Mucosa of rectum (tissue), 2 donors: ENCODE data around the gene CCDC154.

Source experiments
- H3K27ac ChIP-seq, 2 donors: one replicate each; pipeline ENCODE4 v1.7.0; 2013; ENCODE audit warnings: inconsistent platforms in 2 of 2, low read depth in 2 of 2, low read length in 2 of 2
- H3K27me3 ChIP-seq, 2 donors: one replicate each; pipeline ENCODE4 v1.7.0; 2013; ENCODE audit warnings: low read length in 2 of 2; ENCODE audit not compliant: control insufficient read depth in 2 of 2, insufficient read depth in 2 of 2
- H3K36me3 ChIP-seq, 2 donors: one replicate each; pipeline ENCODE4 v1.7.0; 2013; ENCODE audit warnings: low read length in 2 of 2; ENCODE audit not compliant: control insufficient read depth in 2 of 2, insufficient read depth in 2 of 2
- H3K4me1 ChIP-seq, 2 donors: one replicate each; pipeline ENCODE4 v1.7.0; 2013; ENCODE audit warnings: low read length in 2 of 2, mild to moderate bottlenecking in 1 of 2; ENCODE audit not compliant: control insufficient read depth in 2 of 2, insufficient read depth in 2 of 2
- H3K4me3 ChIP-seq, 2 donors: one replicate each; pipeline ENCODE4 v1.7.0; 2013; ENCODE audit warnings: low read length in 2 of 2
- H3K9ac ChIP-seq, 2 donors: one replicate each; pipeline ENCODE4 v1.7.0; 2013; ENCODE audit warnings: low read length in 2 of 2, low read depth in 1 of 2, mild to moderate bottlenecking in 1 of 2
- H3K9me3 ChIP-seq, 2 donors: one replicate each; pipeline ENCODE4 v1.7.0; 2013; ENCODE audit warnings: low read length in 2 of 2; ENCODE audit not compliant: control insufficient read depth in 2 of 2
- donor health status: healthy.
- donor health status: Normal muscosa, but diverticular disease.

The CCDC154 gene

DNA sequence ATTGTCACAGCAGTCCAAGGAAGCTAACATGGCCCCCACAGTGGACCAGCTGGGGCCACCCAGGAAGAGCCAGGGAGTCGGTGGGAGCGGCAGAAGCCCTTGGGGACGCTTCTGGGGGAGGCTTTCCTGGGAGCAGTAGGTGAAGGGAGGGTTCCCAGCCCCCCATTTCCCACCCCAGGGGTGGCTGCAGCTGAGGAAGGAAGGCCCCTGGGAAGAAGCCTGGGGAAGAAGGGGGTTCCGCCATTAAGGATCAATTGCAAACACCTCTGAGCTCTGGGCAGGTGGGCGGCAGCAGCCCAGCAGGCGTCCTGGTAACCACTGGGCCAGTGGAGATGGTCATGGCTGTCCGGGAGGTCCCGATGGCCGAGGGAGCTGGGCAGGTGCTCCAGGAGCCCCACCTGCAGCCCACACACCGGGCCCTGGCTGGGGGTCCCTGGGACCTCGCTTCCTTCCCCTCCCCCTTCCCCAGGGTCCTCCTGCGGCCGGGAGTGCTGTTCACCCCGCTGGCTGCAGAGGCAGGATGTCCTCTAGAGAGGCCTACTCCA is 14.1 kb downstream of the CCDC154 start:
- no peak overlapping the region for H3K27ac ChIP-seq
- H3K27me3 ChIP-seq, result no peaks in the 10 kb centered on the region
- H3K4me1 ChIP-seq, result peaks cover 0 to 2% of the 10 kb centered on the region in 2 donors
- no peaks in the 10 kb centered on the region for H3K36me3 ChIP-seq
- H3K9me3 ChIP-seq, result no peaks in the 10 kb centered on the region
- H3K9ac ChIP-seq, result no peak overlapping the region
- no peak overlapping the region for H3K4me3 ChIP-seq

DNA sequence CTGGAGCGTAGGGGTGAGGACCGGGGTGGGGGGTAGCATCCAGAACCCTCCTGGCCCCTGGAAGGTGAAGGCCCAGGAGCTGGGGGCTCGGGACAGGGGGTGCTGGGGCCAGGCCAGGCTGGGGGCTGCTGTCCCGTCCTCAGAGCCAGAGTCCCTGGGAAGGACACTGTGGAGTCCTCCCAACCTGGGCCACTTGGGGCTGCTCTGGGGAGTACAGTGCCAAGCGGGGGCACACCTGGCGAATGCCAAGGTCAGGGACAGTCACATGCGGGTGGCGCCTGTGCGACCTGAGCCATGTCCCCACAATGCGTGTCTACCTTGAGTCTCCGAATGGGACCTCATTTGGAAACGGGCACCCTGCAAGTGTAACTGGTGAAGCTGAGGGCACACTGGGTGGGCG is 14.7 kb downstream of the CCDC154 start:
- H3K4me1 ChIP-seq, result peaks cover 0 to 2% of the 10 kb centered on the region in 2 donors
- H3K9me3 ChIP-seq, result no peaks in the 10 kb centered on the region
- no peak overlapping the region for H3K4me3 ChIP-seq
- H3K27me3 ChIP-seq, result no peaks in the 10 kb centered on the region
- H3K36me3 ChIP-seq, result no peaks in the 10 kb centered on the region
- H3K27ac ChIP-seq, result no peak overlapping the region
- H3K9ac ChIP-seq, result no peak overlapping the region

DNA sequence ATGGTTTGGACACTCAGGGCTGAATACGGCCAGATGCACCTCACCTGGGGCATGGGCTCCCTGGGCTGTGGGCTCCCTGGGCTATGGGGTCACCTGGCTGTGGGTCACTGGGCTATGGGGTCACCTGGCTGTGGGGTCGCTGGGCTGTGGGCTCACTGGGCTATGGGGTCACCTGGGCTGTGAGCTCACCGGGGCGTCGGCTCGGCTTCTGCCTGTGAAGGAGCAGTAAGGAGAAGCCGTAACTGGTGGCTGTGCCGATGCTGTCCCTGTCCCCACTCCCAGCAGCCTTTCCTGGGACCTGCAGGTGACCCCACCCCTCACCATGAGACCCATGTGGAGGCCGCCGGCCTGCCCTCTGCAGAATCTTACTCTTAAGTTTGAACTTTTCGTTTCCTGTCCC is 15.3 kb downstream of the CCDC154 start:
- Histone ChIP-seq H3K4me1 (peaks cover 0 to 2% of the 10 kb centered on the region in 2 donors), H3K9me3 (no peaks in the 10 kb centered on the region), H3K4me3 (no peak overlapping the region), H3K27ac (no peak overlapping the region), H3K36me3 (no peaks in the 10 kb centered on the region), H3K27me3 (no peaks in the 10 kb centered on the region), H3K9ac (no peak overlapping the region)

DNA sequence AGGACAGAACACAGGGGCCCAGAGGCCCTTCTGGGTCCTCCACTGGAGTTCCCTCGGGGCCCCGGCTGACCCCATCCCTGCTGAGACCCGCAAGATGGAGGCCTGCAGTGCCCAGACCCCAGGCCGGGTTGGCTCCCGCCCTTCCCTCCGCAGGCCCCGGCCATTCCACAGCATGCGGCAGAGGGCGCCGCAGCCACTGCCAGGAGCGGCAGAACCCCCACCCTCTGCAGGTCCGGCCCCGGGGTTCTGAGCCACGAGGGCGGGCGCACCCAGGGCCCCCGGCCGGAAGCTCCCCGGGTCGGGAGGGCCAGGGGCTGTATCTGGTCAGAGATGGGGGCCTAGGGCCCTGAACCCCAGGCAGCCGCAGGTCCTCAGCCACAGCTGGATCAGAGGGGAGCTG is 15.8 kb downstream of the CCDC154 start:
- H3K27ac ChIP-seq, result no peak overlapping the region
- H3K9me3 ChIP-seq, result no peaks in the 10 kb centered on the region
- no peak overlapping the region for H3K9ac ChIP-seq
- no peak overlapping the region for H3K4me3 ChIP-seq
- H3K36me3 ChIP-seq, result no peaks in the 10 kb centered on the region
- no peaks in the 10 kb centered on the region for H3K27me3 ChIP-seq
- H3K4me1 ChIP-seq, result peaks cover 0 to 2% of the 10 kb centered on the region in 2 donors

DNA sequence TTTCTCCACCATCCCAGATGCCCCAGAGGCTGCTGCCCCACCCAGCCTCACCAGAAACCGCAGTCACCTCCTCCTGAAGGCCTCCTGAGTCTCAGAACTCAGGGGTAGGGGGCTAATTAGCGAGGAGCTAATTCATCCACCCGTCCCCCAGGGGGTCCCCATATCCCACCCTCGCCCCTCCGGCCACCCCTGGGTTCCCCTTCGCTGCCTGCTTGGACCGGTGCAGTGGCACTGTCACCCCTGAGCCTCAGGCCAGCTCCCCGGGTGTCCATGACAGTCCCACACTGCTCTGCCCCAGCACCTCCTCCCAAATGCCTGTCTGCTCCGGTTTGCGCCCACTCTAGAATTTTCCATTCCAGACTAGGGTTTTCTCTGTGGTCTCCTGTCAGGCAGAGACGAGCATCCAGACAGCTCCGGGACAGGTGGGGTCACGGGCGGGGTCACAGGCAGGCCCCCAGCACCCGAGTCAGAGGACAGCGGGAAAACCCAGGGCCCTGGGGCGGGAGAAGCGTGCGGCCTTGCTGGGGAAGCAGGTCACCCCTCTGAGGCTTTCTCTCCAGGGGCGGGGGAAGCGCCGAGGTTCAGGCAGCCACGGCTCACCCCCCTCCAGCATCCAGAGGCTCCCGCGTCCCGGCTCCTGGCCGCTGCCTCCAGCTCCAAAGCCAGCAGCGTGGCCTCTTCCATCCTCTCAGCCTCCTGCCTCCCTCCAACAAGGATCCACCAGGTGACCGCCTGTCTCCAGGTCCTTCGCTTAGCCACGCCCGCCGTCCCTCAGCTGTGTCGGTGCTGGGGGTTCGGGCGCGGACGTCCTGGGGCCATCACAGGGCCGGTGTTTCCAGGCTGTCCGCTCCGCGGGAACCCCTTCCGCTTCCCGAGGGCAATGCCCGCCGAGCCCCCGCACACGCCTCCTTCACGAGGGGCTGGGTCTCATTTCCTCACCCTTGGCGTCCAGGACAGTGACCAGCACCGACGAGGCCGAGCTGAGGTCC is 16.6 kb downstream of the CCDC154 start:
- no peak overlapping the region for H3K9ac ChIP-seq
- H3K36me3 ChIP-seq, result no peaks in the 10 kb centered on the region
- H3K4me1 ChIP-seq, result peaks cover 0 to 2% of the 10 kb centered on the region in 2 donors
- H3K9me3 ChIP-seq, result no peaks in the 10 kb centered on the region
- no peak overlapping the region for H3K4me3 ChIP-seq
- H3K27me3 ChIP-seq, result no peaks in the 10 kb centered on the region
- H3K27ac ChIP-seq, result no peak overlapping the region

DNA sequence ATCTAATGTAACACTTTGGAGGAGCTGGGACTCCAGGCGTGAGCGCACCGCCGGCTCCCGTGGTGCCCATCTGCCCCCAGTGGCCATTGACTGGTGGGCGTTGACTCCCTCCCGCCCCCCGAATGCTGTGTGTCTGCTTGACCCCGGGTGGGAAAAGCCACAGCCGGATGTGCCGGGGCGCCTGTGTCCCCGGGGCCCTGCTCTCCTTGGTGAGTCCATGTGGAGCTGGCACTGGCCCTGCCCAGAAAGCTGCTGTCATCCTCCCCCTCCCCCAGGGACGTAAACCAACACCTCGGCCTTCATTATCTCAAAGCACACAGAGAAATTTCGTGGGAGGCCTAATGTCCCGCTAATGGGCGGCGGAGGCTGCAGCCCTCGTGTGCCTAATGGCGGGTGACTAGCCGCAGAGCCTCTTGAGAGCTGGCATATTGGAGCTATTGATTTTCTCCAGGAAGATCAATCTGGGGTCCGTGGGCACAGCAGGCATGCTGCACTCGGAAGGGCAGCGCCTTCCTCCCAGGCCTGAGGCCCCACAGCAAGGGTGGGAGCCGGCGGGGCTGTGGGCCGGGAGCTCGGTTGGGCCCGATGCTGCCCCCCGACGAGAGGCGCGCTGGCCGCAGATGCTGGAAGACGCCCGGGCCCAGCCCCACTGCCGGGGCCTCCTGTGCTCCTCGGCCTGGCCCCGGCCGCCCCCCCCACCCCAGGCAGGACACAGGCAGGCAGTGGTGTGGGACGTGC is 17.5 kb downstream of the CCDC154 start:
- Histone ChIP-seq H3K9me3 (no peaks in the 10 kb centered on the region), H3K9ac (no peak overlapping the region), H3K27ac (no peak overlapping the region)

DNA sequence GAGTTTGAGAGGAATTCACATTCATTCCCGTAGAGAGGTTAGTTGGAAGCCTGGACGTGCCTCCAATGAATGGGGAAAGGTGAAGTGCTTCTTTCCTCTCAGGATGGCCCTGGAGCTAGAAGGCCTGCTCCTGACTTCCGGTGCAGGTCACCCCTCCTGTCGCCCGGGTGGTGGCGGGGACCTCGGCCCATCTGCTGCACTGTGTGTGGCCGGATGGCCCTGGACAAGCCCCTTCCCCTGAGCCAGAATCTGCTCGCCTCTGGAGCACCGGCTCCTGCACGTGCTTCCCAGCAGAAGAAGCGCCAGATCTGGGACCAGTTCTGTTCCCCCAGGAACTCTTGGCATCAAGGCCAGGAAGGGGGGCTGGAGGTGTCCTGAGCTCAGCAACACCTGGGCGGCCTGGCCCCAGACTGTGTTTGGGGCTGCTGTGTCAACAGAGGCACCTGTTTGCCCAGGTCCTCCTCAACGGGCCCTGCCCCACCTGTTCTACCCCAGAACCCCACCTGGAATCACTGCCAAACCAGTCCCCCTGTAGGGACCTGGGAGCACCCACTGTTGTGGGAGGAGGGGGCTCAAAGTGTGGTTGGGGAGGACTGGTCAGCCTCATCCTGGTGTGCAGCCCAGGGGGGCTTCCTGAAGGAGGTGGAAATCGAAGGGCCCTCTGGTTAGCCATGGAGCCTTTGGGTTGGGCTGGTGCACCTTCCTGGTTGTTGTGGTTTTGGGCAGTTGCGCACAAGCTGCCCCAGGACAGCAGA is 18.6 kb downstream of the CCDC154 start:
- Histone ChIP-seq H3K36me3 (no peaks in the 10 kb centered on the region), H3K4me3 (no peak overlapping the region), H3K4me1 (peaks cover 2 to 5% of the 10 kb centered on the region in 2 donors), H3K9ac (no peak overlapping the region), H3K9me3 (no peaks in the 10 kb centered on the region), H3K27ac (no peak overlapping the region), H3K27me3 (no peaks in the 10 kb centered on the region)

More for the DNA sequence above, 17.5 kb downstream of the CCDC154 start:
- Histone ChIP-seq H3K4me3 (no peak overlapping the region), H3K27me3 (no peaks in the 10 kb centered on the region), H3K4me1 (peaks cover 0 to 2% of the 10 kb centered on the region in 2 donors), H3K36me3 (no peaks in the 10 kb centered on the region)

DNA sequence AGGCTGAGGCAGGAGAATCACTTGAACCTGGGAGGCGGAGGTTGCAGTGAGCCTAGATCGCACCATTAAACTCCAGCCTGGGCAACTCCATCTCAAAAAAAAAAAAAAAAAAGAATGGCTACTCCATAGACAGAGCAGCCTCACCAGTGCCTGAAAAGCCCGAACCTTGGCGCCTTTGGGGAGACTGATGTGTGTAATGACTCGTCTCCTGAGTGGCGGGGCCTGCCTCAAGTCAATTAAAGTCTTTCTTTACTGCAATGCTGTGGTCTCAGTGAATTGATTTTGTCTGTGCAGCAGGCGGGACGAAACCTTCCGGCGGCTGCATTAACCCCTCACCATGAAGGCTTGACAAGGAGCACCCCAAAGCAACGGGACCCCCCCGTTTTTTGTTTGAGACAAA is 20.3 kb downstream of the CCDC154 start:
- Histone ChIP-seq H3K9me3 (no peaks in the 10 kb centered on the region), H3K4me3 (no peak overlapping the region), H3K27ac (no peak overlapping the region), H3K9ac (no peak overlapping the region), H3K36me3 (no peaks in the 10 kb centered on the region), H3K4me1 (peaks cover 10% of the 10 kb centered on the region in 2 donors), H3K27me3 (no peaks in the 10 kb centered on the region)

DNA sequence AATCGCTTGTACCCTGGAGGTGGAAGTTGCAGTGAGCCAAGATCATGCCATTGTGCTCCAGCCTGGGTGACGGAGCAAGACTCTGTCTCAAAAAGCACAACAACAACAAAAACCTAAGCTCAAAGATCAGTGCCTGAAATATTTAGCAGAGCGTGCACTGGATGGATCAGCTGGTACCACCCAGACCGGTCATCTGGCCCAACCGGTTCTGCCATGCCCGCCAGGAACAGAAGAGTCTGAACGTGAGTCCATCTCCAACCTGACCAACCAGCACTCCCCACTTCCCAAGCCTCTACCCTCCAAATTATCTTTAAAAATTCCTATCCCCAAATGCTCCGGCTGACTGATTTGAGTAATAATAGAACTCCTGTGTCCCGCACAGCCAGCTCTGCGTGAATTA is 22.3 kb downstream of the CCDC154 start:
- H3K36me3 ChIP-seq, result no peaks in the 10 kb centered on the region
- peaks cover 8 to 10% of the 10 kb centered on the region in 2 donors for H3K4me1 ChIP-seq
- no peaks in the 10 kb centered on the region for H3K9me3 ChIP-seq
- no peaks in the 10 kb centered on the region for H3K27me3 ChIP-seq
- H3K4me3 ChIP-seq, result no peak overlapping the region
- no peak overlapping the region for H3K27ac ChIP-seq
- no peak overlapping the region for H3K9ac ChIP-seq
